Keratinocyte (primary cell): Measurements from ENCODE around the gene SLC12A8. TPM values are rescaled to one million over a fixed set of nuclear protein-coding genes. Genes with fewer than 3 reads are reported as not detected.

Source experiments
- DNase-seq: peaks from one replicate; pipeline ENCODE4 v3.0.0-alpha.2; 2011; ENCODE audit warnings: low read depth, missing footprints, low spot score
- FAIRE-seq: peaks from 2 replicates; lab custom pipeline; 2011; peaks lifted over from hg19 to GRCh38; lab: Jason Lieb, UNC
- H2AFZ ChIP-seq: 2 replicates; pipeline ENCODE4 v1.6.0; 2012; ENCODE audit warnings: low read length, control low read depth, inconsistent platforms; ENCODE audit not compliant: control insufficient read depth
- H3K27ac ChIP-seq: 2 replicates; pipeline ENCODE4 v1.5.1; 2011; ENCODE audit warnings: low read length; ENCODE audit not compliant: control insufficient read depth, insufficient read depth
- H3K27me3 ChIP-seq: 3 replicates; pipeline ENCODE4 v1.6.0; 2011; ENCODE audit warnings: low read length; ENCODE audit not compliant: control insufficient read depth, insufficient read depth; ENCODE audit errors: extremely low read depth
- H3K36me3 ChIP-seq, 2 experiments: 2 replicates in 1 of 2; 3 replicates in 1 of 2; pipeline ENCODE4 v1.5.1; 2011; ENCODE audit warnings: low read length in 2 of 2, mild to moderate bottlenecking in 1 of 2; ENCODE audit not compliant: control insufficient read depth in 2 of 2, insufficient read depth in 2 of 2; ENCODE audit errors: extremely low read depth in 1 of 2
- H3K4me1 ChIP-seq: 3 replicates; pipeline ENCODE4 v1.5.1; 2011; ENCODE audit warnings: low read length; ENCODE audit not compliant: control insufficient read depth, insufficient read depth; ENCODE audit errors: extremely low read depth
- H3K4me2 ChIP-seq: 3 replicates; pipeline ENCODE4 v1.6.0; 2011; ENCODE audit warnings: low read depth, low read length; ENCODE audit not compliant: control insufficient read depth, insufficient read depth; ENCODE audit errors: extremely low read depth
- H3K4me3 ChIP-seq, 3 experiments: fragments of 200-600 bp in 1 of 3; sonication (generic) in 1 of 3; 2 replicates in 2 of 3; 3 replicates in 1 of 3; pipeline ENCODE4 v1.5.1; 2011 to 2016; ENCODE audit warnings: low read length in 3 of 3, mild to moderate bottlenecking in 3 of 3, control low read depth in 2 of 3, inconsistent platforms in 1 of 3, low read depth in 1 of 3, mixed read lengths in 1 of 3, mixed run types in 1 of 3, moderate library complexity in 1 of 3; ENCODE audit not compliant: control insufficient read depth in 2 of 3, insufficient read depth in 2 of 3; ENCODE audit errors: extremely low read depth in 1 of 3
- H3K79me2 ChIP-seq: 2 replicates; pipeline ENCODE4 v1.6.0; 2012; ENCODE audit warnings: low read length; ENCODE audit not compliant: control insufficient read depth, insufficient read depth
- H3K9ac ChIP-seq: 3 replicates; pipeline ENCODE4 v1.6.0; 2011; ENCODE audit warnings: low read length; ENCODE audit not compliant: control insufficient read depth, insufficient read depth; ENCODE audit errors: extremely low read depth
- H3K9me1 ChIP-seq: 3 replicates; pipeline ENCODE4 v1.6.0; 2011; ENCODE audit warnings: low read length; ENCODE audit not compliant: control insufficient read depth, insufficient read depth; ENCODE audit errors: extremely low read depth
- H3K9me3 ChIP-seq: 2 replicates; pipeline ENCODE4 v1.5.1; 2012; ENCODE audit warnings: low read depth, low read length; ENCODE audit not compliant: control insufficient read depth
- H4K20me1 ChIP-seq: 3 replicates; pipeline ENCODE4 v1.6.0; 2011; ENCODE audit warnings: low read length; ENCODE audit not compliant: control insufficient read depth, insufficient read depth; ENCODE audit errors: extremely low read depth
- EZH2 ChIP-seq: IDR thresholded peaks from one replicate; pipeline ENCODE4 v1.6.1; 2012; ENCODE audit warnings: inconsistent platforms, mild to moderate bottlenecking, low read length, moderate library complexity
- dilution Hi-C: fragments of 300-500 bp; cut with MboI; formaldehyde crosslinking; loops from one replicate; pipeline ENCODE4 v1.7.0; 2020; ENCODE audit warnings: low sequenced_read_pairs; ENCODE audit not compliant: extremely low pct_ligation_motif_present
- polyA plus RNA-seq, 5 experiments: library from polyadenylated mRNA; depleted of rRNA in 3 of 5; stranded (reverse) in 3 of 5; stranded (forward) in 1 of 5; unstranded in 1 of 5; fragments of >200 nt; gene quantifications; 1 replicate in 1 of 5; 2 replicates in 3 of 5; 3 replicates in 1 of 5; pipeline versions ENCODE4 v1.2.1 to v1.2.3, GENCODE V29; 2011 to 2012; ENCODE audit warnings: missing spikeins in 2 of 5, low read depth in 1 of 5, low replicate concordance in 1 of 5
- TF ChIP-seq, protein P1 (sequence below), 3 experiments: IDR thresholded peaks in 1 of 3; conservative IDR thresholded peaks in 1 of 3; optimal IDR thresholded peaks in 1 of 3; 2 replicates in 2 of 3; 3 replicates in 1 of 3; pipeline versions ENCODE3 to v1.5.1; 2011; ENCODE audit warnings: low read length in 3 of 3, mild to moderate bottlenecking in 3 of 3, moderate library complexity in 2 of 3, control low read depth in 1 of 3, inconsistent platforms in 1 of 3; ENCODE audit not compliant: insufficient read depth in 2 of 3; ENCODE audit errors: extremely low read depth in 1 of 3

The SLC12A8 gene
- polyA plus RNA-seq, 1 donor (not counting 4 experiments of a cell fraction or from before 2014, with no cell fraction given): 6.9 TPM

- TF ChIP-seq, protein P1, sequence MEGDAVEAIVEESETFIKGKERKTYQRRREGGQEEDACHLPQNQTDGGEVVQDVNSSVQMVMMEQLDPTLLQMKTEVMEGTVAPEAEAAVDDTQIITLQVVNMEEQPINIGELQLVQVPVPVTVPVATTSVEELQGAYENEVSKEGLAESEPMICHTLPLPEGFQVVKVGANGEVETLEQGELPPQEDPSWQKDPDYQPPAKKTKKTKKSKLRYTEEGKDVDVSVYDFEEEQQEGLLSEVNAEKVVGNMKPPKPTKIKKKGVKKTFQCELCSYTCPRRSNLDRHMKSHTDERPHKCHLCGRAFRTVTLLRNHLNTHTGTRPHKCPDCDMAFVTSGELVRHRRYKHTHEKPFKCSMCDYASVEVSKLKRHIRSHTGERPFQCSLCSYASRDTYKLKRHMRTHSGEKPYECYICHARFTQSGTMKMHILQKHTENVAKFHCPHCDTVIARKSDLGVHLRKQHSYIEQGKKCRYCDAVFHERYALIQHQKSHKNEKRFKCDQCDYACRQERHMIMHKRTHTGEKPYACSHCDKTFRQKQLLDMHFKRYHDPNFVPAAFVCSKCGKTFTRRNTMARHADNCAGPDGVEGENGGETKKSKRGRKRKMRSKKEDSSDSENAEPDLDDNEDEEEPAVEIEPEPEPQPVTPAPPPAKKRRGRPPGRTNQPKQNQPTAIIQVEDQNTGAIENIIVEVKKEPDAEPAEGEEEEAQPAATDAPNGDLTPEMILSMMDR (optimal IDR thresholded peaks at IDR 0.05 in 1 of 3, IDR thresholded peaks at IDR 0.05 in 1 of 3, conservative IDR thresholded peaks at IDR 0.05 in 1 of 3; ENCODE audit: extremely low read depth in 1 of 3, insufficient read depth in 2 of 3, low read length in 3 of 3): no peak
- no peak for TF ChIP-seq EZH2
- Histone ChIP-seq H2AFZ (no peak overlapping the region), H3K79me2 (no peaks in the 10 kb centered on the region), H3K27ac (no peak overlapping the region), H3K4me3 (no peak overlapping the region), H3K4me1 (peaks cover 15% of the 10 kb centered on the region), H3K4me2 (no peak overlapping the region), H3K9ac (no peak overlapping the region), H3K27me3 (no peaks in the 10 kb centered on the region), H3K36me3 (peaks cover 17 to 22% of the 10 kb centered on the region in 2 experiments), H4K20me1 (no peaks in the 10 kb centered on the region), H3K9me3 (no peaks in the 10 kb centered on the region), H3K9me1 (no peaks in the 10 kb centered on the region)
- DNase-seq (no peak), FAIRE-seq (no peak)
- dilution Hi-C loops: no loop called here
Measured at GRCh38 chr3:125190786-125191185, 21.8 kb downstream of the SLC12A8 start.

DNA sequence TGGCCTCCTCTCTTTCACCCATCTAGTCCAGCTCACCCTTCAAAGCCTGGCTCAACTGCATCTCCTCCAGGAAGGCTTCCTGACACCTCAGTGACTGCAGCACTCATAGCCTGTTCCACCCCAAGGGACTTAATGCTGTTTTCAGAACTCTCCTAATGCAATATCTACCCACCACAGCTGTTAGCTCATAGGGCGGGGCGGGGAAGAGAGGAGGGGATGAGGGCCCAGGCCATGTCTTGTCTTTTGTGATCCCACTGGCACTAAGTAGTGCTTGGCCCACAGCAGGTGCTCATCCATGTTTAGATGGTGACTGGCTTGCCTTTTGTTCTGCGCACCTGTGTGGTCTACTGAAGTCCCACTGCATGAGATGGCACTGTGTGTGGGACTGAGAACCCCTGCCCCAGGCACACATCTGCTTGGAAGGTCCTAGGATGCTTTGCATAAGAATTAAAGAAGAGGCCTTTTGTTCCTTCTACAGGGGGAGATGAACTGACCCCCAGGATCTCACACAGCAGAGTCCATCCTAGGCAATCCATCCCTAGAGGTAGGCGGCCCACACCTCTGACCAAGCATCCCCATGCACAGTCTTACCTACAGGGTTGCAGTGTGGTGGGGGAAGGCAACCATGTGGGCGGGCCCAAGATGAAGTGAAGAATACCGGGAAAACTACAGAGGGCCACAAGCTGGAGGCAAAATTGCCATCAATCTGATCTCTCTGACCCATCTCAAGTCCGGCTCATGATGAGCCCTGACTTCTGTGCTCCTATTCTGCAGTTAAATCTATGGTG is 23.0 kb downstream of the SLC12A8 start:
- H4K20me1 ChIP-seq: no peaks in the 10 kb centered on the region
- no peak for DNase-seq
- no peaks in the 10 kb centered on the region for H3K79me2 ChIP-seq
- no peak overlapping the region for H3K27ac ChIP-seq
- no peak overlapping the region for H3K9ac ChIP-seq
- no peaks in the 10 kb centered on the region for H3K9me1 ChIP-seq
- peaks cover 8% of the 10 kb centered on the region for H3K4me1 ChIP-seq
- H3K9me3 ChIP-seq: no peaks in the 10 kb centered on the region
- no peaks in the 10 kb centered on the region for H3K27me3 ChIP-seq
- no peak for FAIRE-seq
- no peak overlapping the region for H3K4me2 ChIP-seq
- H2AFZ ChIP-seq: no peak overlapping the region
- H3K36me3 ChIP-seq: peaks cover 17 to 22% of the 10 kb centered on the region in 2 experiments
- TF ChIP-seq, protein P1 (optimal IDR thresholded peaks at IDR 0.05 in 1 of 3, IDR thresholded peaks at IDR 0.05 in 1 of 3, conservative IDR thresholded peaks at IDR 0.05 in 1 of 3; ENCODE audit: extremely low read depth in 1 of 3, insufficient read depth in 2 of 3, low read length in 3 of 3): no peak
- TF ChIP-seq EZH2: no peak
- dilution Hi-C loops: no loop called here
- no peak overlapping the region for H3K4me3 ChIP-seq
